Mesendoderm (in vitro differentiated cells): ENCODE measurements around the gene CBL.

ENCODE experiments used
- DNase-seq: peaks from one replicate; pipeline ENCODE4 v3.0.0; 2013
- H2AK5ac ChIP-seq: 2 replicates; pipeline ENCODE4 v1.6.1; 2013; ENCODE audit warnings: low read length, inconsistent platforms
- H2BK120ac ChIP-seq: 2 replicates; pipeline ENCODE4 v1.6.1; 2013; ENCODE audit warnings: low read depth, mild to moderate bottlenecking, low read length, moderate library complexity, mixed read lengths
- H2BK15ac ChIP-seq: replicated peaks from 2 replicates; pipeline ENCODE4 v1.6.1; 2013; ENCODE audit warnings: low read depth, mild to moderate bottlenecking, moderate library complexity
- H2BK5ac ChIP-seq: 2 replicates; pipeline ENCODE4 v1.6.1; 2013; ENCODE audit warnings: low read length, inconsistent platforms
- H3K18ac ChIP-seq: 2 replicates; pipeline ENCODE4 v1.6.1; 2013; ENCODE audit warnings: mild to moderate bottlenecking, low read length, mixed read lengths
- H3K23ac ChIP-seq: one replicate; pipeline ENCODE4 v1.6.1; 2013; ENCODE audit warnings: low read length
- H3K27ac ChIP-seq: 2 replicates; pipeline ENCODE4 v1.5.1; 2013; ENCODE audit warnings: low read depth, mild to moderate bottlenecking, inconsistent platforms, low read length, moderate library complexity
- H3K27me3 ChIP-seq: 2 replicates; pipeline ENCODE4 v1.6.1; 2013; ENCODE audit warnings: low read length, control low read depth, mild to moderate bottlenecking, inconsistent platforms; ENCODE audit not compliant: insufficient read depth, poor library complexity
- H3K36me3 ChIP-seq: 2 replicates; pipeline ENCODE4 v1.6.1; 2013; ENCODE audit warnings: low read length, inconsistent platforms; ENCODE audit not compliant: control insufficient read depth, insufficient read depth
- H3K4ac ChIP-seq: one replicate; pipeline ENCODE4 v1.6.1; 2013; ENCODE audit warnings: low read depth, mild to moderate bottlenecking, low read length, moderate library complexity
- H3K4me1 ChIP-seq: 2 replicates; pipeline ENCODE4 v1.6.1; 2013; ENCODE audit warnings: low read depth, low read length, inconsistent platforms; ENCODE audit not compliant: control insufficient read depth
- H3K4me2 ChIP-seq: 2 replicates; pipeline ENCODE4 v1.6.1; 2013; ENCODE audit warnings: low read length
- H3K4me3 ChIP-seq: 2 replicates; pipeline ENCODE4 v1.5.1; 2013; ENCODE audit warnings: mild to moderate bottlenecking, low read length
- H3K56ac ChIP-seq: one replicate; pipeline ENCODE4 v1.6.1; 2013; ENCODE audit warnings: low read length
- H3K79me1 ChIP-seq: 2 replicates; pipeline ENCODE4 v1.6.1; 2013; ENCODE audit warnings: low read length, inconsistent platforms
- H3K79me2 ChIP-seq: 2 replicates; pipeline ENCODE4 v1.6.1; 2013; ENCODE audit warnings: mild to moderate bottlenecking, low read length; ENCODE audit not compliant: control insufficient read depth, insufficient read depth
- H3K9ac ChIP-seq: 2 replicates; pipeline ENCODE4 v1.6.1; 2013; ENCODE audit warnings: low read length, inconsistent platforms
- H4K5ac ChIP-seq: one replicate; pipeline ENCODE4 v1.6.1; 2013; ENCODE audit warnings: low read length
- H4K8ac ChIP-seq: one replicate; pipeline ENCODE4 v1.6.1; 2013; ENCODE audit warnings: low read depth, mild to moderate bottlenecking, control low read depth, low read length, moderate library complexity
- WGBS: extraction: QIAGEN DNeasy Blood & Tissue Kit; methylation state at CpG from one replicate; pipeline ENCODE4 v1.1.7; 2013; ENCODE audit warnings: low lambda C conversion rate, missing lambda C conversion rate; ENCODE audit not compliant: insufficient coverage; ENCODE audit errors: extremely low coverage; 5-methylcytosine and 5-hydroxymethylcytosine counted together

The CBL gene

DNA sequence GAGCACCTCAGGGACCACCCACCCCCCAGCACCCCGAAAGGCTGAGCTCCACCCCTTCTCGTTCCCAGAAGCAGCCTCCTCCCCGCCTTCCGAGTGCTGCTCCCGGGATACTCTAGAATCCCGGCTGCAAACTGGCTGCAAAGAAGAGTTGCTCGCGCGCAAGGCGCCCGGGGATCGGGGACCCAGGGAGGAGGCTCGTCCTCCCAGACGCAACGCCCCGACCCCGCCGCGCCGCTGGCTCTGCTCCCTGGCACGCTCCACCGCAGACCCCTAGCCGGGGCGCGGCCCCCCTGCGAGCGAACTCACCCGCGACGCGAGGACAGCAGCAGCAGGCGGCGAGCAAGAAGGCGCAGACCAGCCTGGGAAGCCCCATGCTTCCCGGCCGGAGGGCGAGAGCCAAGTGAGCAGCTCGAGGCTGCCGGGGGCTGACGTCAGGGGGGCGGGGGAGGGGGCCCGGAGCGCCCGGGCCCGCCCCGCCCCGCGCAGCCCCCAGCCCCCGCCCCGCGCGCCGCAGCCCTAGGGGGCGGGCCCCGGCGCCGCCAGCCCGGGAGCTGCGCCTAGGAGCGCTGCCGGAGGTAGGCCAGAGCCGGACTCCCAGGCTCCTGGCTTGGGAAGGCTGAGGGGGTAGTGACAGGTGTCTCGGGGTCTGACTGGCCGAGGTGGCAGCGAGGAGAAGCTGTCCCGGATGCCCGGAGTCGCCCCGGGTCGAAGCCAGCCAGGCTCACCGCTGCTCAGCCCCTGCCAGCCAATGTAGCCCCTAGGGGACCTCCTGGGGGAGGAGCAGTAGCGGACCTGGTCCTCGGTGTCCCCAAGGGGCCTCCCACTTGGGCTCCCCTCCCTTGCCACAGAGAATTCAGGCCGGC lies 110.8 kb downstream of the CBL start, which contains the start of gene MCAM:
TSS of gene MCAM (minus strand) at position 402 of the 863 bp plus-strand sequence. CDS start at position 373, 29 bp downstream.
- Histone ChIP-seq H2BK120ac (no peak within 1 kb of the TSS), H3K79me2 (no peaks in the 10 kb centered on the region), H3K36me3 (peaks cover 4% of the 10 kb centered on the region), H3K56ac (peak within 1 kb of the TSS; percentile 92), H4K5ac (no peak within 1 kb of the TSS), H3K27ac (peak within 1 kb of the TSS; percentile 84), H3K79me1 (peaks cover 4% of the 10 kb centered on the region), H4K8ac (no peak within 1 kb of the TSS), H3K23ac (peak within 1 kb of the TSS; percentile 89), H3K4ac (peak within 1 kb of the TSS; percentile 67), H3K27me3 (no peaks in the 10 kb centered on the region), H2BK5ac (no peak within 1 kb of the TSS), H3K4me1 (peaks cover 37% of the 10 kb centered on the region), H2AK5ac (peak within 1 kb of the TSS; percentile 22), H3K4me2 (peak within 1 kb of the TSS; percentile 97), H3K18ac (peak within 1 kb of the TSS; percentile 63), H2BK15ac (no peak within 1 kb of the TSS), H3K4me3 (peak within 1 kb of the TSS; percentile 65), H3K9ac (peak within 1 kb of the TSS; percentile 88)
- WGBS = no CpG with 5 or more reads among the region's 74 CpGs
- DNase-seq = peak; percentile 75

- Histone ChIP-seq H3K9ac (peak overlapping the region; percentile 52), H4K5ac (no peak overlapping the region), H3K4me3 (no peak overlapping the region), H3K18ac (peak overlapping the region; percentile 63), H4K8ac (peak overlapping the region; percentile 7), H2BK120ac (no peak overlapping the region), H2BK5ac (peak overlapping the region; percentile 17), H3K56ac (peak overlapping the region; percentile 92), H3K23ac (no peak overlapping the region), H3K79me1 (peaks cover 4% of the 10 kb centered on the region), H3K36me3 (peaks cover 2% of the 10 kb centered on the region), H3K4ac (peak overlapping the region; percentile 67), H3K4me1 (peaks cover 37% of the 10 kb centered on the region), H3K79me2 (no peaks in the 10 kb centered on the region), H3K27me3 (no peaks in the 10 kb centered on the region), H3K27ac (peak overlapping the region; percentile 84), H2BK15ac (no peak overlapping the region), H2AK5ac (peak overlapping the region; percentile 22), H3K4me2 (peak overlapping the region; percentile 52)
- WGBS = no CpG with 5 or more reads among the region's 14 CpGs
- no peak for DNase-seq
Measured at GRCh38 chr11:119317592-119318239, 111.6 kb downstream of the CBL start.

GRCh38 chr11:119318240-119319135 lies 112.3 kb downstream of the CBL start:
- no peak overlapping the region for H2BK120ac ChIP-seq
- H2BK5ac ChIP-seq = peak overlapping the region; percentile 85
- no peak overlapping the region for H2BK15ac ChIP-seq
- no CpG with 5 or more reads among the region's 22 CpGs for WGBS
- peak overlapping the region; percentile 63 for H3K18ac ChIP-seq
- H3K79me1 ChIP-seq = peaks cover 4% of the 10 kb centered on the region
- no peaks in the 10 kb centered on the region for H3K27me3 ChIP-seq
- no peaks in the 10 kb centered on the region for H3K79me2 ChIP-seq
- H3K9ac ChIP-seq = peak overlapping the region; percentile 52
- H2AK5ac ChIP-seq = peak overlapping the region; percentile 38
- peak overlapping the region; percentile 7 for H4K8ac ChIP-seq
- no peak overlapping the region for H3K23ac ChIP-seq
- H3K4me1 ChIP-seq = peaks cover 37% of the 10 kb centered on the region
- DNase-seq = peak; percentile 97
- no peaks in the 10 kb centered on the region for H3K36me3 ChIP-seq
- no peak overlapping the region for H4K5ac ChIP-seq
- H3K4me3 ChIP-seq = no peak overlapping the region
- H3K4me2 ChIP-seq = no peak overlapping the region
- peak overlapping the region; percentile 81 for H3K4ac ChIP-seq
- peak overlapping the region; percentile 92 for H3K56ac ChIP-seq
- peak overlapping the region; percentile 84 for H3K27ac ChIP-seq

DNA sequence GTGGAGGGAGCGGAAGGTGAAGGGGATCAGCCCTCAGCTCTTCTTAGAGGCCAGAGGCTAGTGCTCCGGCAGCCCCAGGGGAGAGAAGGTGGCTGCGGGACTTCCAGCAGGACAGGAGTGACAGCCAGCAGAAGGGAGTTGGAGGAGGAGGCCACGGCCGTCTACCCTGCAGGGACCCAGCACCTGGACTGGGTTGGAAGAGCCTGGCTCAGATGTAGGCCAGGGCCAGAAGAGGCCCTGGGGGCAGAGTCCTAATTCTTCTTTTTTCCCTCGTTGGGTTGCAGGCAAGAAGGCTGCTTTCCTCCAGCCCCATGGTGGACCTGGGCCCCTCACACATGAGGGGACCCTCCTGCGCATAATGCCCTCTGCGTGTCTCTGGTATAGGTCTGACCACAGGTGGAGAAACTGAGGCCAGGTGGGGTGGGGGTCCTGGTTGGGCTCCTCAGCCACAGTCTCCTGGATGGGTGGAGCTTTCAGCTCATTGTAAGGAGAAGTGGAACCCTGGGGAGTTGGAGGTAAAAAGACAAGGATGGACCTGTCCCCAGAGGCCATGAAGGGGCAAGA lies 113.1 kb downstream of the CBL start:
- Histone ChIP-seq H3K18ac (peak overlapping the region; percentile 63), H3K4me1 (peaks cover 37% of the 10 kb centered on the region), H2BK120ac (peak overlapping the region; percentile 20), H3K23ac (no peak overlapping the region), H2BK15ac (no peak overlapping the region), H3K36me3 (no peaks in the 10 kb centered on the region), H3K27ac (peak overlapping the region; percentile 84), H4K5ac (peak overlapping the region; percentile 52), H4K8ac (no peak overlapping the region), H3K79me1 (peaks cover 4% of the 10 kb centered on the region), H3K4ac (peak overlapping the region; percentile 81), H2BK5ac (peak overlapping the region; percentile 85), H3K9ac (peak overlapping the region; percentile 52), H3K27me3 (no peaks in the 10 kb centered on the region), H3K4me2 (no peak overlapping the region), H3K79me2 (no peaks in the 10 kb centered on the region), H3K56ac (peak overlapping the region; percentile 92), H3K4me3 (no peak overlapping the region), H2AK5ac (peak overlapping the region; percentile 38)
- no peak for DNase-seq
- no CpG with 5 or more reads among the region's 8 CpGs for WGBS

DNA sequence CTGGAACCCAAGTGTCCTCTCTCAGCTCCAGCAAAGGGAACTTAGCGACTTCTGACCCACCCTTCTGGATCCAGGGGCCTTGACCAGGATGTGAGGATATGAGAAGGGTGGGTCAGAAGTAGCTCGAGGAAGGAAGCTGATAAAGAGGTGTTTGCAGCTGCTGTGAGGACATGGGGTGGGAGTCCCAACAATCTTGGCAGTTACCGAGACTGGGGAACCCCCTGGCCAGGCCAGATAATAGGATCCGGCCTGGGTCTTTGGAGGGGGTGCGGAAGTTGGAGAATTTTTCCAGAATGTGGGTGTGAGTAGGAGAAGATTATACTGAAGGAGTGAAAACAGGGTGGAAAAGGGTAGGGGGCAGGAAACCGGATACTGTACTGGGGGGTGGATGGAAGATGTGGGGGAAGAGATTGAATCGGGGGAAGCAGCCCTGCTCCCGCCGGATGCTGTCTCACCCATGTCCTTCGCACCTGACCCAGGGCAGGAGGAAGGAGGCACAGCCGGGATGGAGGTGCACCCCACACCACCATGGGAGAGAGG lies 113.6 kb downstream of the CBL start:
- Histone ChIP-seq H4K8ac (no peak overlapping the region), H2BK5ac (peak overlapping the region; percentile 85), H4K5ac (peak overlapping the region; percentile 52), H3K79me1 (peaks cover 2% of the 10 kb centered on the region), H2AK5ac (peak overlapping the region; percentile 7), H3K4me3 (no peak overlapping the region), H3K36me3 (no peaks in the 10 kb centered on the region), H3K56ac (peak overlapping the region; percentile 92), H3K4me2 (no peak overlapping the region), H3K4ac (peak overlapping the region; percentile 82), H3K23ac (no peak overlapping the region), H3K27ac (peak overlapping the region; percentile 84), H3K27me3 (no peaks in the 10 kb centered on the region), H3K9ac (peak overlapping the region; percentile 31), H3K4me1 (peaks cover 37% of the 10 kb centered on the region), H3K79me2 (no peaks in the 10 kb centered on the region), H3K18ac (peak overlapping the region; percentile 89), H2BK120ac (peak overlapping the region; percentile 50), H2BK15ac (no peak overlapping the region)
- WGBS = no CpG with 5 or more reads among the region's 11 CpGs
- DNase-seq = no peak
